Measurements from ENCODE around the gene CA9.

CA9 gene

GRCh38 chr9:35679766-35680330 is 6.1 kb downstream of the CA9 start:
- Histone ChIP-seq H3K9me3 (no peaks in the 10 kb centered on the region), H3K27me3 (no peaks in the 10 kb centered on the region), H3K4me3 (ENCODE audit: low read depth, low read length) (no peak overlapping the region), H3K36me3 (no peaks in the 10 kb centered on the region), H3K4me1 (0 out of 2 replicates have a peak, but pooled peaks cover 2% of the 10 kb centered on the region)
- TF ChIP-seq, protein P1, sequence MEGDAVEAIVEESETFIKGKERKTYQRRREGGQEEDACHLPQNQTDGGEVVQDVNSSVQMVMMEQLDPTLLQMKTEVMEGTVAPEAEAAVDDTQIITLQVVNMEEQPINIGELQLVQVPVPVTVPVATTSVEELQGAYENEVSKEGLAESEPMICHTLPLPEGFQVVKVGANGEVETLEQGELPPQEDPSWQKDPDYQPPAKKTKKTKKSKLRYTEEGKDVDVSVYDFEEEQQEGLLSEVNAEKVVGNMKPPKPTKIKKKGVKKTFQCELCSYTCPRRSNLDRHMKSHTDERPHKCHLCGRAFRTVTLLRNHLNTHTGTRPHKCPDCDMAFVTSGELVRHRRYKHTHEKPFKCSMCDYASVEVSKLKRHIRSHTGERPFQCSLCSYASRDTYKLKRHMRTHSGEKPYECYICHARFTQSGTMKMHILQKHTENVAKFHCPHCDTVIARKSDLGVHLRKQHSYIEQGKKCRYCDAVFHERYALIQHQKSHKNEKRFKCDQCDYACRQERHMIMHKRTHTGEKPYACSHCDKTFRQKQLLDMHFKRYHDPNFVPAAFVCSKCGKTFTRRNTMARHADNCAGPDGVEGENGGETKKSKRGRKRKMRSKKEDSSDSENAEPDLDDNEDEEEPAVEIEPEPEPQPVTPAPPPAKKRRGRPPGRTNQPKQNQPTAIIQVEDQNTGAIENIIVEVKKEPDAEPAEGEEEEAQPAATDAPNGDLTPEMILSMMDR (IDR thresholded peaks at IDR 0.05; ENCODE audit: low read depth, low read length), result no peak
- no peak for DNase-seq

DNA sequence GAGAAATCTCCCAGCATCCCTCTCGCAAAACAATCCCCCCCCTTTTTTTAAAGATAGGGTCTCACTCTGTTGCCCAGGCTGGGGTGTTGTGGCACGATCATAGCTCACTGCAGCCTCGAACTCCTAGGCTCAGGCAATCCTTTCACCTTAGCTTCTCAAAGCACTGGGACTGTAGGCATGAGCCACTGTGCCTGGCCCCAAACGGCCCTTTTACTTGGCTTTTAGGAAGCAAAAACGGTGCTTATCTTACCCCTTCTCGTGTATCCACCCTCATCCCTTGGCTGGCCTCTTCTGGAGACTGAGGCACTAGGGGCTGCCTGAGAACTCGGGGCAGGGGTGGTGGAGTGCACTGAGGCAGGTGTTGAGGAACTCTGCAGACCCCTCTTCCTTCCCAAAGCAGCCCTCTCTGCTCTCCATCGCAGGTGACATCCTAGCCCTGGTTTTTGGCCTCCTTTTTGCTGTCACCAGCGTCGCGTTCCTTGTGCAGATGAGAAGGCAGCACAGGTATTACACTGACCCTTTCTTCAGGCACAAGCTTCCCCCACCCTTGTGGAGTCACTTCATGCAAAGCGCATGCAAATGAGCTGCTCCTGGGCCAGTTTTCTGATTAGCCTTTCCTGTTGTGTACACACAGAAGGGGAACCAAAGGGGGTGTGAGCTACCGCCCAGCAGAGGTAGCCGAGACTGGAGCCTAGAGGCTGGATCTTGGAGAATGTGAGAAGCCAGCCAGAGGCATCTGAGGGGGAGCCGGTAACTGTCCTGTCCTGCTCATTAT is 6.8 kb downstream of the CA9 start:
- Histone ChIP-seq H3K36me3 (no peaks in the 10 kb centered on the region), H3K9me3 (no peaks in the 10 kb centered on the region), H3K4me3 (ENCODE audit: low read depth, low read length) (no peak overlapping the region), H3K4me1 (0 out of 2 replicates have a peak, but pooled peaks cover 2% of the 10 kb centered on the region), H3K27me3 (no peaks in the 10 kb centered on the region)
- no peak for DNase-seq
- TF ChIP-seq, protein P1 (IDR thresholded peaks at IDR 0.05; ENCODE audit: low read depth, low read length), result no peak

DNA sequence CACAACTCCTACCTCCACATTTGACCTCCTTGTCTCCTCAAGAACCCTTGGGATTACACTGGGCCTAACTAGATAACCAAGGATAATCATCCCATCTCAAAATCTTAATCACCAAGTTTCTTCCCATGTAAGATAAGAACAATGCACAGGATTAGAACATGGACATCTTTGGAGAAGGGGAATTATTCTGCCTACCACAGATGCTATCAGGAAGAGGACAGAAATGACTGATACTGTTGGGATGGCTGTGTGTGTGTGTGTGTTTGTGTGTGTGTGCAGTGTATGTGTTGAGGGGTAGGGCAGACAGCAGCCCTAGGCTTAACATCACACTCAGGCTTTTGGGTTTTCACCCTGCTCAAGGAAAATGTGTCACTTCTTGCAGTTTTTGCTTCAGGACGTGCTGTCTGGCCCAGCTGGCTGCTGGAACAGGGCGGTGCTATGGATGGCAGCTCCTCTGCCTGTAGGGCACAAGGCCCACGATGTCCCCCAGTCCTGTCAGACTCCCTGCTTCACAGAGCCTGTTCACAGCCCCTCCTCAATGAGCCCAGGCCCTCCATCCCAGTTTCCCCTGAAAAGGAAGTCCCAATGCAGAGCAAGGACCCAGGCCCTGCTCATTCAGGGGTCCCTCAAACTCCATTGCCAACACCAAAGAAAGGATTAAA is 7.7 kb downstream of the CA9 start:
- Histone ChIP-seq H3K9me3 (no peaks in the 10 kb centered on the region), H3K36me3 (no peaks in the 10 kb centered on the region), H3K27me3 (no peaks in the 10 kb centered on the region), H3K4me3 (ENCODE audit: low read depth, low read length) (no peak overlapping the region), H3K4me1 (0 out of 2 replicates have a peak, but pooled peaks cover 2% of the 10 kb centered on the region)
- DNase-seq, result no peak
- TF ChIP-seq, protein P1 (IDR thresholded peaks at IDR 0.05; ENCODE audit: low read depth, low read length), result no peak

DNA sequence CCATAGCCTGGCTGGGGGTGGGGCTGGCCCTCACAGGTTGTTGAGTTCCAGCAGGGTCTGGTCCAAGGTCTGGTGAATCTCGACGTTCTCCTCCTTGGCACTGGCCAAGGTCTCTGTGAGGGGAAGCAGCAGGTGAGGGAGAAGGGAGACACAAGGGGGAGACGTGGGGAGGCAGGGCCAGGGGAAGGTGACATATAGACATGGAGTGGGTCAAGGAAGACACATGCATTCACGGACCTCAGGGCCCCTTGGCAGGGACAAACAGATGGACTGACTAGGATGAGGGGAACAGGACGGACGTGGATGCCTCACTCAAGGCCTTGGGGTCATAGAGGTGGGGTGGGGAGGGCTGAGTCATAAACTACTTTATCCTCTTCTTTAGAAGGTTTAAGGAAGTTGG is 8.3 kb downstream of the CA9 start:
- no peak for DNase-seq
- H3K4me1 ChIP-seq, result 0 out of 2 replicates have a peak, but pooled peaks cover 2% of the 10 kb centered on the region
- TF ChIP-seq, protein P1 (IDR thresholded peaks at IDR 0.05; ENCODE audit: low read depth, low read length), result no peak
- H3K4me3 ChIP-seq (ENCODE audit: low read depth, low read length), result no peak overlapping the region
- no peaks in the 10 kb centered on the region for H3K27me3 ChIP-seq
- no peaks in the 10 kb centered on the region for H3K9me3 ChIP-seq
- H3K36me3 ChIP-seq, result no peaks in the 10 kb centered on the region

DNA sequence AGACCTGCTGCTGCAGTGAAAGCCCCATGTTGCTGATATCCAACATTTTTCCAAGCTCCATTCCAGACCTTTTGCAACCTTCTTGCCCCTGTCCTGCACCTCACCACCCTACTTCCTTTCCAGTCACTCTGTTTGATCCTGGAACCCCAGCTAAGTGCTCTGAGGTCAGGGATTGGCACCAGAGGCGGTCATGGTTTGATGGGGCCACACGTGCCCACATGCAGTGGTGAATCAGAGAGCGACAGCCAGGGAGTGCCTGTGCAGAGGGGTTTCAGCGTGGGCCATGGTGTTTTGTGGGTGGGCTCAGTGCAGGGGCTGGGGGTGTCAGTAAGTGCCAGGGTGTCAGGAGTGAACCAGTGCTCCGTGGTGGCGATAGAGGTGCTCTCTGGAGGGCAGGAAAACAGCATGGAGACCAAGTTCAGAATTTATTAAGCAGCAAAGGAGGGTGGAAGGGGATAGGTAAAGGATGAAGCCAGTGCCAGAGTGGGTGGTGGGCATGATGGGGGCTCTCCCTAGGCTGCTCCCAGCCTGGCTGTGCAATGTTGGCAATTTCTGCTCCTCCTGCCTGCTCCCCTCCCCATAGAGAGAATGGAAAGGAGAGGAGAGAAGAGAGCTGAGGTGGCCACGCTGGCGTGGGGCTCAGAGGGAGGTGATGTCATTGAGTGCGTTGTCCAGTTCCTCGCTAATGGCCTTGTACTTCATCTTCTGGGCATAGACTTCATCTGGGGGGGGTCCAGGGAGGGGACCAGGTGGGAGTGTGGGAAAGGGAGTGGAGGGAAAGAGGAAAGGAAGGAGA is 9.0 kb downstream of the CA9 start:
- Histone ChIP-seq H3K4me3 (ENCODE audit: low read depth, low read length) (no peak overlapping the region), H3K36me3 (no peaks in the 10 kb centered on the region), H3K4me1 (0 out of 2 replicates have a peak, but pooled peaks cover 2% of the 10 kb centered on the region), H3K9me3 (no peaks in the 10 kb centered on the region), H3K27me3 (no peaks in the 10 kb centered on the region)
- DNase-seq, result no peak
- TF ChIP-seq, protein P1 (IDR thresholded peaks at IDR 0.05; ENCODE audit: low read depth, low read length), result no peak
